LNCaP clone FGC (cell line): ENCODE measurements around the gene DISP2.

Experiments
- DNase-seq: peaks from one replicate; pipeline ENCODE4 v3.0.0-alpha.2; 2011; ENCODE audit warnings: low read depth
- H3K4me3 ChIP-seq: 2 replicates; pipeline ENCODE4 v1.5.1; 2011; ENCODE audit warnings: mild to moderate bottlenecking, low read depth, low read length, control low read depth
- TF ChIP-seq, protein P1 (sequence below): IDR thresholded peaks from 2 replicates; pipeline ENCODE4 v1.5.1; 2012; ENCODE audit warnings: mild to moderate bottlenecking; ENCODE audit not compliant: control insufficient read depth, insufficient read depth; ENCODE audit errors: extremely low read depth

The DISP2 gene

GRCh38 chr15:40369474-40369869 lies 11.5 kb downstream of the DISP2 start:
- H3K4me3 ChIP-seq, result no peak overlapping the region
- no peak for DNase-seq
- TF ChIP-seq, protein P1, sequence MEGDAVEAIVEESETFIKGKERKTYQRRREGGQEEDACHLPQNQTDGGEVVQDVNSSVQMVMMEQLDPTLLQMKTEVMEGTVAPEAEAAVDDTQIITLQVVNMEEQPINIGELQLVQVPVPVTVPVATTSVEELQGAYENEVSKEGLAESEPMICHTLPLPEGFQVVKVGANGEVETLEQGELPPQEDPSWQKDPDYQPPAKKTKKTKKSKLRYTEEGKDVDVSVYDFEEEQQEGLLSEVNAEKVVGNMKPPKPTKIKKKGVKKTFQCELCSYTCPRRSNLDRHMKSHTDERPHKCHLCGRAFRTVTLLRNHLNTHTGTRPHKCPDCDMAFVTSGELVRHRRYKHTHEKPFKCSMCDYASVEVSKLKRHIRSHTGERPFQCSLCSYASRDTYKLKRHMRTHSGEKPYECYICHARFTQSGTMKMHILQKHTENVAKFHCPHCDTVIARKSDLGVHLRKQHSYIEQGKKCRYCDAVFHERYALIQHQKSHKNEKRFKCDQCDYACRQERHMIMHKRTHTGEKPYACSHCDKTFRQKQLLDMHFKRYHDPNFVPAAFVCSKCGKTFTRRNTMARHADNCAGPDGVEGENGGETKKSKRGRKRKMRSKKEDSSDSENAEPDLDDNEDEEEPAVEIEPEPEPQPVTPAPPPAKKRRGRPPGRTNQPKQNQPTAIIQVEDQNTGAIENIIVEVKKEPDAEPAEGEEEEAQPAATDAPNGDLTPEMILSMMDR, result no peak

DNA sequence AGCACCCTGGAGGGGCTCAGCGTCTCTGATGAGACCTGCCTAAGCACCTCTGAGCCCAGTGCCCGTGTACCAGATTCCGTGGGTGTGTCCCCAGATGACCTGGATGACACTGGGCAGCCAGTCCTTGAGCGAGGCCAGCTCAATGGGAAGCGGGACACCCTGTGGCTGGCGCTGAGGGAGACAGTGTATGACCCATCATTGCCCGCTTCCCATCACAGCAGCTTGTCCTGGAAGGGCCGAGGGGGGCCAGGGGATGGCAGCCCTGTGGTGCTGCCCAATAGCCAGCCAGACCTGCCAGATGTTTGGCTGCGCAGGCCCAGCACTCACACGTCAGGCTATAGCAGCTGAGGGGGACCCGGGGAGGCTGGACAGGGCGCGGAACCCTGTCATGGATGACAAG lies 12.0 kb downstream of the DISP2 start:
- no peak overlapping the region for H3K4me3 ChIP-seq
- TF ChIP-seq, protein P1, result no peak
- DNase-seq, result no peak

GRCh38 chr15:40372981-40373380 lies 15.0 kb downstream of the DISP2 start:
- no peak for DNase-seq
- TF ChIP-seq, protein P1, result no peak
- H3K4me3 ChIP-seq, result no peak overlapping the region

DNA sequence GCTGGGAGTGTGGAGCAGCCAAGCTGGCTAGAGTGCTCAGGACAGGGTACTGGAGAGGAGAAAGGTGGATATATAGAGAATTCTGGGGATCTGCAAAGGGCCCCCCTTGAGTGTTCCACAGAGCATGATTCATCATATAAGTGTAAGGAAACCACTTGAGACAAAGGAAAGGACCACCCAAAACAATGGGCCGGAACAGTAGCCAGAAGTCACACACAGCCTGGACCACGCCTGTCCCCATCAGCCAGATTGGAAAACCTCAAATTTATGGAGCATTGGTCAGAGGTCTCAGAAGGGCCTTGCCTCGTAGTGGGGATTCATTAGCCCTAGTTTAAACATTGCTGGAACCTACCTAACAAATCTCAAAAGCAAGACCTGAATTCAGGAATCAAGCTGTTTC lies 19.6 kb downstream of the DISP2 start:
- DNase-seq, result no peak
- TF ChIP-seq, protein P1, result no peak

DNA sequence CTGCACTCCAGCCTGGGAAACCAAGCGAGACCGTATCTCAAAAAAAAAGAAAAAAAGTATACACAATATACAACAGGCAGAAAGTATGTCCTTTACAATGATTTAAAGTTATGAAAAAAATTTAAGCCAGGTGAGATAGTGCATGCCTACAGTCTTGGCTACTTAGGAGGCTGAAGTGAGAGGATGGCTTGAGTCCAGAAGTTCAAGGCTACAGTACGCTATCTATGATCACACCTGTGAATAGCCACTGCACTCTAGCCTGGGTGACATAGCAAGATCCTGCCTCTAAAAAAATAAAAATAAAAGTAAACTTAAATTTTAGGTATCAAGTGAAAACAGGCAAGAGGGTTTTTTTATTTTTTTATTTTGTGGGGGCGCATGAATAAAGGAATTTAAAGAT lies 21.4 kb downstream of the DISP2 start:
- TF ChIP-seq, protein P1, result no peak
- no peak for DNase-seq
- H3K4me3 ChIP-seq, result no peak overlapping the region

More for the DNA sequence above, 19.6 kb downstream of the DISP2 start:
- H3K4me3 ChIP-seq, result no peak overlapping the region

DNA sequence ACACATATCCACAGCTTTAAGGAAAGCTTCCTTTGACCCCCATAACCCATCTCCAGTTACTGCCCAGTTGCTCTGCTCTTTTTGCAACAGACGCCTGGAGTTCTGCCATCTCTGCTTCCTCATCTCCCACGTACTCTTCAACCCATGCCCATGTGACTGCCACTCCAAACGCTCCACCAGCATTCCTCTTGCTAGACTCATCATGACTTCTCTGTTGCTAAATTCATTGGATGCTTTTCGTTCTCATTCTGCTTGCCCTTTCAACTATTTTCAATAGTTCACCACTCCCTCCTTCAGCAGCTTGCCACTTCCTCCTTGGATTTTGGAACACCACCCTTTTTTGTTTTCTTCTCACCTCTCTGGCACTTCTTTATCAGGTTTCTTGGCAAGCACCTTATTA lies 21.8 kb downstream of the DISP2 start:
- TF ChIP-seq, protein P1, result no peak
- DNase-seq, result no peak

DNA sequence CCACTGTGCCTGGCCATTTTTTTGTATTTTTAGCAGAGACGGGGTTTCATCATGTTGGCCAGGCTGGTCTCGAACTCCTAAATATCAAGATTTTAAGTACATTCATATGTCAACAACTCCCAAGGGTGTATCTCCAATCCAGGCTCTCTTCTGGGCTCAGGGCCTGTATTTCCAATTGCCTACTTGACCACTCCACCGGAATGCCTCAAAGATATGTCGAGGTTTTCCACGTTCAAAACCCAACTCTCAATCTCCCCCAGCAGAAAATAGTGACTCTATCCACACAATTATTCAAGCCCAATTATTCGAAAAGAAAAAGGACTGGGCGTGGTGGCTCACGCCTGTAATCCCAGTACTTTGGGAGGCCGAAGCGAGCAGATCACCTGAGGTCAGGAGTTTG lies 22.6 kb downstream of the DISP2 start:
- TF ChIP-seq, protein P1, result no peak
- H3K4me3 ChIP-seq, result no peak overlapping the region
- no peak for DNase-seq

More for the DNA sequence above, 21.8 kb downstream of the DISP2 start:
- no peak overlapping the region for H3K4me3 ChIP-seq
